Measurements from ENCODE around the gene ACAP2. TPM values are rescaled to one million over a fixed set of nuclear protein-coding genes. Genes with fewer than 3 reads are reported as not detected.

ACAP2 gene
- total and polyA plus RNA-seq, 4 donors, result 11.2 to 146 (median 38.7) TPM

- DNase-seq, result no peak
- Histone ChIP-seq H3K27me3 (ENCODE audit: control insufficient read depth in 3 of 3, insufficient read depth in 3 of 3, low read length in 2 of 3) (no peaks in the 10 kb centered on the region), H3K4me1 (ENCODE audit: control insufficient read depth in 5 of 5, insufficient read depth in 5 of 5, low read length in 5 of 5) (peaks cover 0 to 3% (median 0%) of the 10 kb centered on the region in 5 donors), H3K4me3 (no peak overlapping the region), H3K9ac (ENCODE audit: insufficient read depth in 1 of 2, low read length in 2 of 2) (no peak overlapping the region), H3K27ac (ENCODE audit: low read depth in 1 of 2, low read length in 1 of 2) (no peak overlapping the region), H3K36me3 (ENCODE audit: control insufficient read depth in 4 of 4, insufficient read depth in 4 of 4, low read length in 4 of 4) (no peaks in the 10 kb centered on the region), H3K9me3 (ENCODE audit: control insufficient read depth in 4 of 4, insufficient read depth in 3 of 4, low read length in 3 of 4) (no peaks in the 10 kb centered on the region)
- TF ChIP-seq, protein P1, sequence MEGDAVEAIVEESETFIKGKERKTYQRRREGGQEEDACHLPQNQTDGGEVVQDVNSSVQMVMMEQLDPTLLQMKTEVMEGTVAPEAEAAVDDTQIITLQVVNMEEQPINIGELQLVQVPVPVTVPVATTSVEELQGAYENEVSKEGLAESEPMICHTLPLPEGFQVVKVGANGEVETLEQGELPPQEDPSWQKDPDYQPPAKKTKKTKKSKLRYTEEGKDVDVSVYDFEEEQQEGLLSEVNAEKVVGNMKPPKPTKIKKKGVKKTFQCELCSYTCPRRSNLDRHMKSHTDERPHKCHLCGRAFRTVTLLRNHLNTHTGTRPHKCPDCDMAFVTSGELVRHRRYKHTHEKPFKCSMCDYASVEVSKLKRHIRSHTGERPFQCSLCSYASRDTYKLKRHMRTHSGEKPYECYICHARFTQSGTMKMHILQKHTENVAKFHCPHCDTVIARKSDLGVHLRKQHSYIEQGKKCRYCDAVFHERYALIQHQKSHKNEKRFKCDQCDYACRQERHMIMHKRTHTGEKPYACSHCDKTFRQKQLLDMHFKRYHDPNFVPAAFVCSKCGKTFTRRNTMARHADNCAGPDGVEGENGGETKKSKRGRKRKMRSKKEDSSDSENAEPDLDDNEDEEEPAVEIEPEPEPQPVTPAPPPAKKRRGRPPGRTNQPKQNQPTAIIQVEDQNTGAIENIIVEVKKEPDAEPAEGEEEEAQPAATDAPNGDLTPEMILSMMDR (IDR thresholded peaks at IDR 0.05; ENCODE audit: control extremely low read depth, extremely low read depth), result no peak
- no peak for ATAC-seq (ENCODE audit: insufficient read depth, low FRiP score)
- 90 to 96% methylated on average over 2 of the region's 2 CpGs for WGBS, 2 donors
Measured at GRCh38 chr3:195460091-195460713, 17.4 kb upstream of the ACAP2 start.

DNA sequence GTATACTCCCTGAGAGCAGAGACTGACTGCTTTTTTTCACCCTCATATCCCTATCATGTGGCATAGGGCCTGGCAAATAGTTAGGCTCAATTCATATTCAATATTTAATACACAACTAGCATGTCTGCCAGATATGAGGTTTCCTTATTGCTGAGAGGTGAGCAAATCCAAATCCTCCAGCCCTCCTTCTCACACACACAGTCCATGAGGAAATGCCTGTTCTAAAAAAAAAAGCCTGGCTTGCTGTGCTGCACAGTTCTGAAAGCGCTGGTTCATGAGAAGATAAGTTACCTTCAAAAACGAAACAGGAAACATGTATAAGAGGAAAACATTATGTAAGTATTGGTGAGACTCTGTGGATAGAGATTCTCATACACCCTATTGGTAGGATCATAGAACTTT is 15.5 kb upstream of the ACAP2 start:
- no peak overlapping the region for H3K9ac ChIP-seq (ENCODE audit: insufficient read depth in 1 of 2, low read length in 2 of 2)
- no peaks in the 10 kb centered on the region for H3K36me3 ChIP-seq (ENCODE audit: control insufficient read depth in 4 of 4, insufficient read depth in 4 of 4, low read length in 4 of 4)
- DNase-seq (peak in 2 of 3 donors; percentile 29 to 31), ATAC-seq (ENCODE audit: insufficient read depth, low FRiP score) (no peak)
- H3K27me3 ChIP-seq (ENCODE audit: control insufficient read depth in 3 of 3, insufficient read depth in 3 of 3, low read length in 2 of 3), result no peaks in the 10 kb centered on the region
- 5 to 7% methylated on average over 2 of the region's 2 CpGs for WGBS, 2 donors
- no peaks in the 10 kb centered on the region for H3K9me3 ChIP-seq (ENCODE audit: control insufficient read depth in 4 of 4, insufficient read depth in 3 of 4, low read length in 3 of 4)
- no peak overlapping the region for H3K27ac ChIP-seq (ENCODE audit: low read depth in 1 of 2, low read length in 1 of 2)
- no peak overlapping the region for H3K4me3 ChIP-seq
- TF ChIP-seq, protein P1 (IDR thresholded peaks at IDR 0.05; ENCODE audit: control extremely low read depth, extremely low read depth), result no peak
- peaks cover 0 to 3% (median 0%) of the 10 kb centered on the region in 5 donors for H3K4me1 ChIP-seq (ENCODE audit: control insufficient read depth in 5 of 5, insufficient read depth in 5 of 5, low read length in 5 of 5)

DNA sequence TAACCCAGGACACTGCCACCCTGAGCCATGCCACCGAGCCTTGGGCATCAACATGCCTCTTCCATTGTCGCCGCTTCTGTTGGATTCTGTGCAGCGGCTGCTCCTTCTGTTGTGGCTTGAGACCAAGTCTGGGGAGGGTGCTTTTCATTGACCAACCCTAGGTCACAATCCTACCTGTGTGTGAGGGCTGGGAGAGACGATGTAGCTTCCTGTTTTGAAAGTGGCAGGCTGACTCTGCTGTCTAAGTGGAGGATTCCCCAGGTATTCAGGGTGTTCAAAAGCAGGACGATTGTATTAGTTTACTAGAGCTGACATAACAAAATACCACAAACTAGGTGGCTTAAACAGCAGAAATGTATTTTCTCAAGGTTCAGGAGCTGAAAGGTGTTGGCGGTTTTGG is 13.0 kb upstream of the ACAP2 start:
- peaks cover 0 to 7% (median 7%) of the 10 kb centered on the region in 5 donors for H3K4me1 ChIP-seq (ENCODE audit: control insufficient read depth in 5 of 5, insufficient read depth in 5 of 5, low read length in 5 of 5)
- no peak for ATAC-seq (ENCODE audit: insufficient read depth, low FRiP score)
- WGBS, 2 donors, result 90 to 92% methylated on average over 7 of the region's 7 CpGs

More for the DNA sequence above, 13.0 kb upstream of the ACAP2 start:
- H3K9ac ChIP-seq (ENCODE audit: insufficient read depth in 1 of 2, low read length in 2 of 2), result no peak overlapping the region
- no peaks in the 10 kb centered on the region for H3K36me3 ChIP-seq (ENCODE audit: control insufficient read depth in 4 of 4, insufficient read depth in 4 of 4, low read length in 4 of 4)
- no peaks in the 10 kb centered on the region for H3K27me3 ChIP-seq (ENCODE audit: control insufficient read depth in 3 of 3, insufficient read depth in 3 of 3, low read length in 2 of 3)
- no peak overlapping the region for H3K27ac ChIP-seq (ENCODE audit: low read depth in 1 of 2, low read length in 1 of 2)
- H3K4me3 ChIP-seq, result no peak overlapping the region
- no peak for DNase-seq
- TF ChIP-seq, protein P1 (IDR thresholded peaks at IDR 0.05; ENCODE audit: control extremely low read depth, extremely low read depth), result no peak
- no peaks in the 10 kb centered on the region for H3K9me3 ChIP-seq (ENCODE audit: control insufficient read depth in 4 of 4, insufficient read depth in 3 of 4, low read length in 3 of 4)
